H9 (cell line): Measurements from ENCODE around the gene FBXO24. TPM values are rescaled to one million over a fixed set of nuclear protein-coding genes. Genes with fewer than 3 reads are reported as not detected.

Source experiments
- DNase-seq: peaks from one replicate; pipeline ENCODE4 v3.0.0-alpha.2; 2017
- H2AFZ ChIP-seq: one replicate; pipeline ENCODE4 v1.6.1; 2013; ENCODE audit warnings: mild to moderate bottlenecking, low read length, control low read depth, moderate library complexity
- H2AK5ac ChIP-seq: 2 replicates; pipeline ENCODE4 v1.6.1; 2013; ENCODE audit warnings: low read length, control low read depth, mixed read lengths; ENCODE audit not compliant: insufficient read length
- H2BK120ac ChIP-seq: one replicate; pipeline ENCODE4 v1.6.1; 2013; ENCODE audit warnings: low read depth, mild to moderate bottlenecking, low read length, control low read depth, inconsistent platforms; ENCODE audit not compliant: poor library complexity, severe bottlenecking
- H2BK12ac ChIP-seq: 2 replicates; pipeline ENCODE4 v1.6.1; 2013; ENCODE audit warnings: low read length, control low read depth, mixed read lengths, low read depth; ENCODE audit not compliant: insufficient read length
- H2BK15ac ChIP-seq: 2 replicates; pipeline ENCODE4 v1.6.1; 2013; ENCODE audit warnings: low read depth, low read length, control low read depth
- H2BK20ac ChIP-seq: one replicate; pipeline ENCODE4 v1.6.1; 2013; ENCODE audit warnings: low read depth, mild to moderate bottlenecking, low read length, control low read depth, inconsistent platforms; ENCODE audit not compliant: poor library complexity, severe bottlenecking
- H2BK5ac ChIP-seq: 2 replicates; pipeline ENCODE4 v1.6.1; 2013; ENCODE audit warnings: low read length, control low read depth, mixed read lengths; ENCODE audit not compliant: insufficient read length
- H3K14ac ChIP-seq: 2 replicates; pipeline ENCODE4 v1.6.1; 2013; ENCODE audit warnings: low read length, control low read depth; ENCODE audit not compliant: insufficient read depth
- H3K18ac ChIP-seq: 2 replicates; pipeline ENCODE4 v1.6.1; 2013; ENCODE audit warnings: low read depth, mild to moderate bottlenecking, mixed read lengths, low read length, control low read depth; ENCODE audit not compliant: insufficient read length
- H3K23ac ChIP-seq: 2 replicates; pipeline ENCODE4 v1.6.1; 2013; ENCODE audit warnings: low read length, control low read depth, mixed read lengths, low read depth; ENCODE audit not compliant: insufficient read length
- H3K23me2 ChIP-seq: 2 replicates; pipeline ENCODE4 v1.6.1; 2013; ENCODE audit warnings: low read depth, mild to moderate bottlenecking, mixed read lengths, low read length, control low read depth; ENCODE audit not compliant: insufficient read length, poor library complexity, severe bottlenecking
- H3K27ac ChIP-seq: 2 replicates; pipeline ENCODE4 v1.5.1; 2013; ENCODE audit warnings: low read length, control low read depth, mixed read lengths, low read depth; ENCODE audit not compliant: insufficient read length
- H3K27me3 ChIP-seq: 2 replicates; pipeline ENCODE4 v1.6.1; 2013; ENCODE audit warnings: low read length, control low read depth, inconsistent platforms; ENCODE audit not compliant: insufficient read depth
- H3K4ac ChIP-seq: 2 replicates; pipeline ENCODE4 v1.6.1; 2013; ENCODE audit warnings: low read depth, mild to moderate bottlenecking, control low read depth, inconsistent platforms, low read length, moderate library complexity
- H3K4me1 ChIP-seq: 2 replicates; pipeline ENCODE4 v1.6.1; 2013; ENCODE audit warnings: low read length, control low read depth, inconsistent platforms; ENCODE audit not compliant: insufficient read depth
- H3K4me2 ChIP-seq: 2 replicates; pipeline ENCODE4 v1.6.1; 2013; ENCODE audit warnings: low read length, control low read depth, mixed read lengths; ENCODE audit not compliant: insufficient read length, insufficient read depth
- H3K56ac ChIP-seq: 2 replicates; pipeline ENCODE4 v1.6.1; 2013; ENCODE audit warnings: low read depth, mild to moderate bottlenecking, mixed read lengths, low read length, control low read depth; ENCODE audit not compliant: insufficient read length
- H3K79me1 ChIP-seq: 2 replicates; pipeline ENCODE4 v1.6.1; 2013; ENCODE audit warnings: low read depth, mild to moderate bottlenecking, moderate library complexity, low read length, control low read depth, inconsistent platforms; ENCODE audit not compliant: insufficient read depth, poor library complexity, severe bottlenecking
- H3K79me2 ChIP-seq: 2 replicates; pipeline ENCODE4 v1.6.1; 2013; ENCODE audit warnings: low read length, control low read depth, inconsistent platforms; ENCODE audit not compliant: insufficient read depth
- H3K9ac ChIP-seq: 2 replicates; pipeline ENCODE4 v1.6.1; 2013; ENCODE audit warnings: low read length, control low read depth, mixed read lengths; ENCODE audit not compliant: insufficient read length; ENCODE audit errors: extremely low read depth
- H3K9me3 ChIP-seq: one replicate; pipeline ENCODE4 v1.6.1; 2013; ENCODE audit warnings: low read depth, low read length, inconsistent platforms; ENCODE audit not compliant: control insufficient read depth
- H3T11ph ChIP-seq: one replicate; pipeline ENCODE4 v1.6.1; 2013; ENCODE audit warnings: mild to moderate bottlenecking, low read length, control low read depth, inconsistent platforms
- H4K20me1 ChIP-seq: one replicate; pipeline ENCODE4 v1.6.1; 2013; ENCODE audit not compliant: control insufficient read depth, insufficient read length, insufficient read depth
- H4K5ac ChIP-seq: 2 replicates; pipeline ENCODE4 v1.6.1; 2013; ENCODE audit warnings: low read depth, mild to moderate bottlenecking, mixed read lengths, low read length, control low read depth; ENCODE audit not compliant: insufficient read length
- H4K8ac ChIP-seq: replicated peaks from 2 replicates; pipeline ENCODE4 v1.6.1; 2013; ENCODE audit warnings: low read length, control low read depth, mixed read lengths, low read depth; ENCODE audit not compliant: insufficient read length
- H4K91ac ChIP-seq: 2 replicates; pipeline ENCODE4 v1.6.1; 2013; ENCODE audit warnings: low read depth, mild to moderate bottlenecking, moderate library complexity, mixed read lengths, low read length, control low read depth; ENCODE audit not compliant: insufficient read length
- H3K27ac Mint-ChIP-seq, 3 experiments: 2 replicates in 2 of 3; 3 replicates in 1 of 3; pipeline ENCODE4 v1.8.0; 2020 to 2021; ENCODE audit warnings: mixed read lengths in 3 of 3, mild to moderate bottlenecking in 1 of 3, moderate library complexity in 1 of 3
- H3K27me3 Mint-ChIP-seq: 2 replicates; pipeline ENCODE4 v1.8.0; 2021; ENCODE audit warnings: low read depth, mild to moderate bottlenecking, moderate library complexity, mixed read lengths
- H3K36me3 Mint-ChIP-seq, 3 experiments: 2 replicates in 2 of 3; 3 replicates in 1 of 3; pipeline ENCODE4 v1.8.0; 2020 to 2021; ENCODE audit warnings: low read depth in 3 of 3, mixed read lengths in 3 of 3; ENCODE audit not compliant: insufficient read depth in 1 of 3
- H3K4me1 Mint-ChIP-seq, 2 experiments: 2 replicates each; pipeline ENCODE4 v1.8.0; 2020; ENCODE audit warnings: mixed read lengths in 2 of 2
- H3K4me3 Mint-ChIP-seq, 2 experiments: 2 replicates in 1 of 2; 3 replicates in 1 of 2; pipeline ENCODE4 v1.8.0; 2020 to 2021; ENCODE audit warnings: mild to moderate bottlenecking in 2 of 2, mixed read lengths in 2 of 2, moderate library complexity in 1 of 2
- H3K9me3 Mint-ChIP-seq, 2 experiments: 2 replicates in 1 of 2; 3 replicates in 1 of 2; pipeline ENCODE4 v1.8.0; 2020; ENCODE audit warnings: mild to moderate bottlenecking in 2 of 2, mixed read lengths in 2 of 2, moderate library complexity in 1 of 2
- CTCF ChIP-seq: fragments of 200-600 bp; sonication (generic); conservative IDR thresholded peaks from 3 replicates; pipeline ENCODE4 v1.8.0; 2021; ENCODE audit warnings: antibody characterized with exemption, mild to moderate bottlenecking
- WGBS: extraction: QIAGEN DNeasy Blood & Tissue Kit; methylation state at CpG from one replicate; pipeline ENCODE4 v1.1.7; 2013; ENCODE audit warnings: missing lambda C conversion rate, low lambda C conversion rate, mixed read lengths; ENCODE audit not compliant: insufficient read length; ENCODE audit errors: extremely low coverage; 5-methylcytosine and 5-hydroxymethylcytosine counted together
- total RNA-seq: library from RNA; stranded (reverse); gene quantifications from 2 replicates; pipeline ENCODE4 v1.2.1, GENCODE V29; 2021

The FBXO24 gene
- total RNA-seq, 1 experiment from 2014 or later = 0.85 TPM

DNA sequence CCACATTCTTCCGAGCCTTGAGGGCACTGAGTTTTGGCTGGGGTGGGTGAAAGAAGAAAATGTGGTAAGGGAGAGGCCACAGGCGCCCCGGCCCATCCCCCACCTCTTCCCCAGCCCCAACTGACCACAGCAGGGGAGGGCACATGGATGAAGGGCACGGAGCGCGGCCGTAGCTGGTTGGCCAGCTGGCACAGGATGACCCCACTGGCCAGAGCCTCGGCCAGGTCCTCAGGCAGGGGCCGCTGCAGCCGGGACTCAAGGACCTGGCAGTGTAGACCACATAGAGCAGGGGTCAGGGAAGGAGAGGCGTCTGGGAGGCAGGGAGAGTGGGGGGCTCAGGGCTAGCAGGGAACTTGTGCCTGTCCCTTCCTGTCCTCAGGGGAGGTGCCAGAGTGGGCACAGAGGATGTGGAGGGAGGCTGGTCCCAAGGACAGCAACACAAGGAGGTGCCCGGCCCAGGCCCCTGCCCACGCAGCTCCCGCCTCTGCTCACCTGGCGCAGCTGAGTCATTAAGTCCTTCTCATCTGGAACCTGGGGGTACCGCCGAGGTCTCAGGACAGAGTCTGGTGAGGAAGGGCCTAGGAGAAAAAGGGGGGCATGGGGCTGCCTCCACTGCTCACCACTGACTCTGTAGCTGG is 10.3 kb upstream of the FBXO24 start:
- H3K9me3 Mint-ChIP-seq = no peaks in the 10 kb centered on the region
- H2BK15ac ChIP-seq = no peak overlapping the region
- H2BK5ac ChIP-seq = no peak overlapping the region
- no peaks in the 10 kb centered on the region for H3K23me2 ChIP-seq
- WGBS = no CpG with 5 or more reads among the region's 17 CpGs
- no peak overlapping the region for H2BK12ac ChIP-seq
- peaks cover 11 to 27% (median 23%) of the 10 kb centered on the region in 3 experiments; a peak in 6 of 7 replicates for H3K36me3 Mint-ChIP-seq
- H3K27ac ChIP-seq = no peak overlapping the region
- H4K20me1 ChIP-seq = no peaks in the 10 kb centered on the region
- H3K79me2 ChIP-seq = no peaks in the 10 kb centered on the region
- no peak overlapping the region for H2BK20ac ChIP-seq
- no peak overlapping the region for H2AK5ac ChIP-seq
- no peaks in the 10 kb centered on the region for H3K9me3 ChIP-seq
- no peaks in the 10 kb centered on the region for H3K79me1 ChIP-seq
- H3K4me3 Mint-ChIP-seq = no peak overlapping the region; a peak in 1 of 5 replicates
- peaks cover 5% of the 10 kb centered on the region; the same call in 1 of the 2 replicates for H3K4me1 ChIP-seq
- no peaks in the 10 kb centered on the region for H3K27me3 ChIP-seq
- H3K9ac ChIP-seq = no peak overlapping the region
- H3K14ac ChIP-seq = no peak overlapping the region
- H3K56ac ChIP-seq = no peak overlapping the region
- H4K5ac ChIP-seq = no peak overlapping the region
- H3K4me2 ChIP-seq = no peak overlapping the region
- no peak overlapping the region for H3K27ac Mint-ChIP-seq
- H3K23ac ChIP-seq = no peak overlapping the region
- H2AFZ ChIP-seq = no peak overlapping the region
- peak; percentile 22 for DNase-seq
- H2BK120ac ChIP-seq = no peak overlapping the region
- no peak overlapping the region for H3T11ph ChIP-seq
- peaks cover 14 to 17% of the 10 kb centered on the region in 2 experiments for H3K4me1 Mint-ChIP-seq
- no peak overlapping the region for H4K8ac ChIP-seq
- H3K18ac ChIP-seq = no peak overlapping the region
- H4K91ac ChIP-seq = no peak overlapping the region
- peaks cover 2% of the 10 kb centered on the region; the same call in 1 of the 2 replicates for H3K27me3 Mint-ChIP-seq
- H3K4ac ChIP-seq = no peak overlapping the region
- TF ChIP-seq CTCF = no peak
